C1 segment of cervical spinal cord (tissue), 14 donors: ENCODE measurements around the gene WWOX.

Source experiments
- DNase-seq, 14 donors: peaks; one replicate each; lab custom pipeline; 2025; lab: John Stamatoyannopoulos, UW

Gene WWOX

DNA sequence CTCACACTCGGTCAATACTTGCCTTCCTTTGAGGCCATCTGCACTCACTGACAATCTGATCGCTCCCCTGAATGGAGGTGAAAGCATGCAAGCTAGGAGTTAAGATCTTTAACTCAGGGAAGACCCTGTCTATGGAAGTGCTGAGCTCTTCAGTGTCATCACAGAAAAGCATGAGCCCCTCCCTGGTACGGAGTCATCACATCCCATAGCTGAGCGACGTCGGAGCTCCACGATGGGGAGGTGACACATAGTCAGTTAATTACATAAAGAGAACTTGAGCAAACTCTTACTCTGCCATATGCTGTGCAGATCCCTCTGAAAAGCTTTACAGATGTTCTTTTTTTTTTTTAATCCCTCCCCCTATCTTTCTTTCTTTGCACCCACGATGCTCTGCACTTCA, 463.2 kb downstream of the WWOX start:
- DNase-seq: no peak

DNA sequence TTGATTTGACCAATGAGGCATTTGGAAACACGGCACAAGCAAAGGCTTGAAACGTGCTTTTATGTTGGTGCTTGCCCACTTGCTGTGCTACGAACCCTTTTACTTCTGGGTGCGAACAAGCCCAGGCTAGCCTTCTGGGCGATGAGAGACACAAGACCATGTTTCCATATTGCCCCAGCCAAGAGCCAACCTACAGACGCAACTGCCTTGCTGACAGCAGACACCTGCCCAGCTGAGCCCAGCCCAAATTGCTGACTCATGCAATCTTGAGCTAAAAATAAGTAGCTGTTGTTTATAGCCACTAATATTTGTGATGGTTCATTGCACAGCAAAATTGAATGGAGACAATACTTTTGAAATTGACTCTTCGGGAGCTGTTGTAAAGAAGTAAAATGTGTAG, 464.5 kb downstream of the WWOX start:
- DNase-seq: no peak

GRCh38 chr16:78566397-78567073, 467.1 kb downstream of the WWOX start:
- DNase-seq: no peak

GRCh38 chr16:78570399-78571141, 471.1 kb downstream of the WWOX start:
- DNase-seq: no peak

DNA sequence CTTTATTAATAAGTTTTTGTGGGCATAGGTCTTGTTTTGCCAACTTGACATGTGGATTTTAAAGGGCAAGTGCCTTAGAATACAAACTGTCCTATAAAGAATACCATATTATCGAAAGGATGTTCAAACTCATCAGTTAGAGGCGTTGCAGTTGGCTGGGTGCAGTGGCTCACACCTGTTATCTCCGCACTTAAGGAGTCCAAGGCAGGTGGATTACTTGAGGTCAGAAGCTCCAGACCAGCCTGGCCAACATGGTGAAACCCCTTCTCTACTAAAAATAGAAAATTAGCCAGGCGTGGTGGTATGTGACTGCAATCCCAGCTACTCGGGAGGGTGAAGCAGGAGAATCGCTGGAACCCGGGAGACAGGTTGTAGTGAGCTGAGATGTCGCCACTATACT, 472.0 kb downstream of the WWOX start:
- DNase-seq: no peak

DNA sequence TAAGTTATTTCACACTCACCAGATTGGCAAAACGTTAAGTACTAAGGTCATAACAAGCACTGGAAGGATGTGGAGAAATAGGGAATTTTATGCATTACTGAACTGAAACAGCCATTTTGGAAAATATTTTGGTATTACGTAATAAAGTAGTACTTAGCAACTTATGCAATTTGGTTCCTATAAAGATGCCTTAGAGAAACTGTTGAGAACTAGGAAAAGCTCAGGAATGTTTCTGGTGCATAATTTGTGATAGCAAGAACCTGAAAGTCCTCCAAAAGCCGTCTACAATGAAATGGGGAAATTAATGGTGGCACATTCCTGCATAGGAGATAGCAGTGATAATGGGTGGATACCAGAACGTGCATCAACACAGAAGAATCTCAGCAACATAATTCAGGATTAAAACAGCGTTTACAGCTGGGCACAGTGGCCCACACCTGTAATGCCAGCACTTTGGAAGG, 472.5 kb downstream of the WWOX start:
- no peak for DNase-seq

- DNase-seq: no peak
Measured at GRCh38 chr16:78574571-78574970, 475.1 kb downstream of the WWOX start.

DNA sequence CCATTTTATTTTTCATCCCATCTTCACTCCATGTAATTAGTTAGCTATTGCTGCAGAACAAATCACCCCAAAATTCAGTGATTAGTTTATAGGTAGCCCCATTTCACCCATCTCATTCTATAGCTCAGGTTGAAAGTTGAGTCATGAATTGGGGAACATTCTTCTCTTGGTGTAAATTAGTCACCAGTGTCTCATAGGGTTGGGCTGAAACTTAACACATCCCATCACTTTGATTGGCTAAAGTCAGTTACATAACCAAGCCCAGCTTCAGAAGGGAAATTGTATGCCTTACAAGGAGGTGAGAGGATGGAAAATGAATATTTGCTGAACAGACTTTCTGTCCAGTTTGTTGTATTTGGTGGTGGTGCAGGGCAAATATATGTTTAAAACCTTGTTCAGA, 477.5 kb downstream of the WWOX start:
- DNase-seq: no peak

DNA sequence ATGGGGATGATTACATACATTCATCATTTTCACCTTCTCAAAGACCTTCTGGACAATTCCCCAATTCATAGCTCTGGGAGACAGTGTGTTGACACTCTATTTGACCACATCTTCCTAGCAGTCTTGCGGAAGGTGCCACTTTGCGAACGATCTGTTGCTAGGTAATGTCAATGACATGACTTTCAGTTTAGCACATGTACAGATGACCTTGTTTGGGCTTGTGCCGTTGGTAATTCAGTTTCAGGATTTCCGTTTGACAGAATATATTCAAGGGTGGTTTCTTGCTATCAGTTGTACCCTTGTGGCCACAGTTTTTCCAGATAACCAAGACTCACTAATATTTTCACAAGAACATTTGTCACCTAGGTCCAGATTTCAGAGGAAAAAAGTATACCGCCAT, 478.2 kb downstream of the WWOX start:
- no peak for DNase-seq

- DNase-seq: no peak
Measured at GRCh38 chr16:78579020-78579419, 479.6 kb downstream of the WWOX start.

DNA sequence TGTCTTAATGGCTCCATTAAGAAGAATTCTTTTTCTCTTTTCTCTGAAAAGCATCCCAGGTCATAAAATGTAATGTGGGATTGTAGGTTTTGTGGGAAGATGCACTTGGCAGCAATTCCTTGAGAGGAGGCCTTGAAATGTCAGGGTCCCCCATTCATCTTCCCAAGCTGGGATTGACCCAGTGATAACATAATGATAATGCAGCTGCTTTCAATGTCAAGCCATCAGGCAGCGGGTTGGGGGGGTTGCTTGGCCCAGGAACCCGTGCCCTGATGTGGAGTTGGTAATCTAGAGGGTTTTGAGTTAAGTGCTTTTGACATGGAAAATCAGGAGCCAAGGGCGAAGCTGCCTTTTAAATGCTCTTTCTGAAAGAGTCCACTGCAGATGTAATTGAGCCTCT, 484.0 kb downstream of the WWOX start:
- DNase-seq: no peak

GRCh38 chr16:78584213-78584860, 484.9 kb downstream of the WWOX start:
- DNase-seq: no peak

DNA sequence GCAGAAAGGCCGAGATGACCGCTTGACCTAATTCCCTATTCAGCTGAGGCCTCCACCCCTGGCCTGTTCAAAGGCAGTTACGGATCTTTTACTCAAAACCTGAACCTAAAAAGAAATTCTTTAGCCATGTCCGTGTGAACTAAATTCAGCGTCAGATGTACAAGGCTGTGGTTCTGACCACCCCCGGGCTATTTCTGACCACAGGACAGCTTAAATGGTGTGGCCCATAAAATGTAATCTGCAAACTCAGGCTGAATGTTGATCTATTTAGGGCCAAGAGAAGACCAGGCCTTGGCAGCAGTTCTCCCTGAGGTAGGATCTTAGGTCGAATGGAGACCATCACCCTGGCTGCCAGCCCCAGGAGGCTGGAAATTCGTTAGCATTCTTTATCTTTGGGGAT, 485.5 kb downstream of the WWOX start:
- DNase-seq: no peak

DNA sequence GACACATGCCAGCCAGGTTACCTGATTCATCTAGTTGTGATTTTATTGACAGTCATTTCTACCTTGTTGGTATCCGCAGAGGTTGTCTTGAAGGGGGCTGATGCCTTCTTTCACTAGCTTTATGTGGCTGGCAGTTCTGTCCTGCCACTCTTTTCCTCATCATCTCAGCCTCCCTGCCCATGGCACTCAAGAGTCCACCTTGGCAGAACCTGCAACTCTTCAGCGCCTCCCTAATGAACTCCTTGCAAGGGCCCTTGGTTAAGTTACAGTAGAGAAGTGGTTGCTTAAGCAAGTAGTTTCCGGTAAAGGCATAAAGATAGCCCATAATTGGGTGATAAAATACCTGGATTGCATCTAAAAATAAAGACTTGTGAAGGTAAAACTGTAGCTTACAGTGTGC, 489.9 kb downstream of the WWOX start:
- DNase-seq: no peak

GRCh38 chr16:78591682-78592103, 492.2 kb downstream of the WWOX start:
- no peak for DNase-seq

DNA sequence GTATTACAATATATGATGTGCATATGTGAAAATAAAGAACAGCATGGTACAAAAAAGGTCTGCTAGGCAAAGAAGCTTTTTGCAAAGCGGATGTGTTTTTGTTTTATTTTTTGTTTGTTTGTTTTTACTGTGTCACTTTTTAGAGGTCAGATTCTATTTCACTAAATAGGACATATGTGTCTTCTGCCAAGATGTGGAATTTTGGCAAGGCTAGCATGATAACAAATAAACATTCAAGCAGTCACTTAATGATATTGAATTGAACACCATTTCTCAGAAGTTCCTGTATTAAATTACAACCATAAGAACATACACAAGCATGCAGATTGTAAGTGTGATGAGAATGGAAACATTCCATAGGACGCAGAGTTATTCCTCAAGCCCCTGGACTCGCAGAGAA, 492.7 kb downstream of the WWOX start:
- DNase-seq: no peak

DNA sequence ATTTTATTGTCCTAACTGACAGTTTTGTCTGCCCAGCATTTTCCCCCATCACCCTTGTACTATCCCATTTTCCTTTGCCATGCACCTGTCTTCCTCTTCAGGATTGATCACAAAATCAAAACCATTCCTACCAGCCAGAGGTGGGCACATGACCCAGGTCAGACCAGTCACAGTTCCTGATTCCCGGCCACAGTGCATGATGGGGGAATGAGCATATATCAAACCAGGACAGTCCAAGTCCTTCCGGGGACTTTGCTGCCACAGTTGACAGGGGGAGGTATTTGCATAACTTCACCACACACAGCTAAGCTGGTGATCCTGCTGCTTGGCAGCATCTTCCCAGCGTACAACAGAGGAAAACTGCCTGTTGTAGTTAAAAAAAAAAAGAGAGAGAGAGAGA, 493.9 kb downstream of the WWOX start:
- no peak for DNase-seq

GRCh38 chr16:78594191-78594590, 494.7 kb downstream of the WWOX start:
- DNase-seq: no peak

- no peak for DNase-seq
Measured at GRCh38 chr16:78596348-78596995, 497.0 kb downstream of the WWOX start.

GRCh38 chr16:78596996-78597422, 497.6 kb downstream of the WWOX start:
- no peak for DNase-seq

GRCh38 chr16:78597809-78598570, 498.5 kb downstream of the WWOX start:
- DNase-seq: no peak

GRCh38 chr16:78599271-78599670, 499.8 kb downstream of the WWOX start:
- no peak for DNase-seq
